GM04503 (cell line): ENCODE measurements around the gene C22orf39.
"Not testable (repeated sequence)": the region's sequence is repeated elsewhere in the genome, so short reads cannot be mapped to it uniquely, and the experiment has no call there.

ENCODE experiments used
- DNase-seq: peaks from one replicate; pipeline ENCODE4 v3.0.0-alpha.2; 2012; ENCODE audit warnings: low read depth

Gene C22orf39

DNA sequence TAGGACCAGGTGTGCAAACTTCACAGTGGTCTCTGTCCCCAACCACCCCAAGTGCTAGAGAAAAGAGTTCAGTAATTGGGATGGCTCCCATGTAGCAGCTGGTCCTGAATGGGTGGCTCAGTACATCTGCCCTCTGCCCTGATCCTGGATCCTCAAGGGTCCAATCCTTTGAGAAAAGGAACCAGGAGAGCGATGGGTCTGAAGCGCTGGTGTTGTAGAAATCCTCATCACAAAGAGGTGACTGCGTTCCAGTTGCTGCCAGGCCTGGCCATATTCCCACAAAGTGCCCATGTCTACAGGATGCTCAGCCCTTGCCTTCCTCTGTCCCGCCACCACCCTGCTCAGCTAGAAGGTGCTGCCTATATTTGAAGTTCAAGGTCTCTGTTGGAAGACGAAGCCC lies 6.2 kb upstream of the C22orf39 start:
- no peak for DNase-seq

DNA sequence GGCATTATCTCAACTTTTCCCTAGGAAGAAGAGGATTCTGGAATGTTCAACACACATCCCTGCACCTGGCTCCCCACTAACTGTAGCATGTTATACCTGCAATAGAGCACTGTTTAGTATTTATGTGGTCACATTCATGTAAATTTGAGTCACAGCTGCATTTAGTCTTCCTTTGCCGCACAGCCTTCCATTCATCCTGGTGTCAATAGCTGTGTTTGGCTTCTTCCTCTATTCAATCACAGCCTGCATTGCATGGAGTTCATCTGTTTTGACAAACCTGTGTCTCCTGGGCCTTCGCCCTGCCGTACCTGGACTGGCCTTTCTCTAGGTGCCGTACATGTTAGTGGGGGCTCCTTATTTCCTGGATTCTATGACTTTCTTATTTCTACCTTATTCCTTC lies 4.1 kb upstream of the C22orf39 start:
- no peak for DNase-seq

DNA sequence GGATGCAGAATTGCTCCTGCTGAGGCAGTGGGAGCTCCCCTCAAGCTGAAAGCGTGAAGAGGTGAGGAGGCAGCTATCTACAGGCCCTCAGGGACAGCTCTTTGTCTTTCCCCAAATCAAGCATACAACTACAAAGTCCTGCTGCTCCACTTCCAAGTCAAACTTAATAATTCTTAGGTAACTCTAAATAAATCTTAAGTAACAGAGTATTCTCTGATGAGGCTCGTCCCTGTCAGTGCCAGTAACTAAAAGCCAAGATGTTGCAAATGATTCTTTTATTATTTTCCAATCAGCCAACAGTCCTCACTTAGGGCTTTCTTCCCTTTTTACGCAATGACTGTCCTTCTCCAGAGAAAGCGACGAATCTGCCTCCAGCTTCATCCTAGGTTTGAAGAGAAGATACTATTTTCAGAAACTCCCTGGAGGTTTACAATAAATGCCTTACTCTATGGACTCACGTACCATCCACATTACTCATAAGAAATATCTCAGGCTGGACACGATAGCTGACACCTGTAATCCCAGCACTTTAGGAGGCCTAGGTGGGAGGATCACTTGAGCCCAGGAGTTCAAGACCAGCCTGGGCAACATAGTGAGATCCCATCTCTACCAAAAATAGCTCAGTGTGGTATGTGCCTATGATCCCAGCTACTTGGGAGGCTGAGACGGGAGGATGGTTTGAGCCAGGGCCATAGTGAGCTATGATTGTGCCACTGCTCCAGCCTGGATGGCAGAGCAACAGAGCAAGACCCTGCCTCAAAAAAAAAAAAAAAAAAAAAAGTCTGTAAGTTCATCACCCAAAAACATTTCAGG lies 3.1 kb upstream of the C22orf39 start:
- no peak for DNase-seq

DNA sequence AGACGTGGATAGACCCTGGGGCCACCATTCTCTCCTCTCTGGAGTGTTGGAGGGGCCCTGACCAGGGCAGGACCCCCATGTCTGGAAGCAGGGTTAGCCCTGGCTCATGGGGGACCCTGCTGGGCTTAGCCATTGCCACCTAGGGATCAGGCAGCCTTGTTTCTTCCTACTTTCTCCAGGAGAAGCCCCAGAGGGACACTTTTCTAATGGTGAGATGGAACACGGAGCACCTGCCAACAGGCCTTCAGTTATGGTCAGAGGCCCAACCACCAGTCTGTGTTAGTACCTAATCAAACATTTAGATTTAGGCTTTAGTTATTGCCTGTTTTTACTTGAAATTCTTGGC lies 1.9 kb upstream of the C22orf39 start:
- DNase-seq, result no peak

DNA sequence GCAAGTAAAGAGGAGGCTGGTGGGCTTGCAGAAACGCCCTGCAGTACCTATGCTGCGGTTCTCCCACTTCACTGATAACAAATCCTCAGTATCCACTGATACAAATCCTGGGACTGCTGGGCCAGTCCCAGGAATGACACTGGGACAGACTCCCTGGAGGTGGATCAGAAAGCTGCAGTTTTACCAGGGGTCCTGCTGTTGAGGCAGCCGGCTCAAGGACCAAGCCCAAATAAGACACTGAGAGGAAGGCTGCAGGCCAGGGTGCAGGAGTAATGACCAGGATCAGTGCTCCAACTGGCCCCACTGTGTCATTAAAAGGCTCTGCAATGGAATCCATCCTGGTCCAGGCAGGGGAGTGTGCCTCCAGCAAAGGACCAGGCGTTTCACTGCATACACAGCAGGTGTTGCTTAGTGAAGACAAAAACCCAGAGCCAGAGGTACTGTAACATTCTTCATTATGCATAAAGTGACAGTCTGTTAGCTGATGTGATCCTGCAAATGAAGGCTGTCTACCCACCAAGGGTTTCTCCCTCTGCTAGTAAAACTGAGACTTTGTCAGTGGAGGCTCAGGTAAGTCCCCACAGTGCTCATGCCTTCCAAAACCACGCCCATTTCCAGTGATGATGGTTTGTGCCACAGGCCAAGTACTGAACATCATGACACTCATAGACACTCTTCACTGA lies 1.4 kb upstream of the C22orf39 start:
- DNase-seq, result no peak

DNA sequence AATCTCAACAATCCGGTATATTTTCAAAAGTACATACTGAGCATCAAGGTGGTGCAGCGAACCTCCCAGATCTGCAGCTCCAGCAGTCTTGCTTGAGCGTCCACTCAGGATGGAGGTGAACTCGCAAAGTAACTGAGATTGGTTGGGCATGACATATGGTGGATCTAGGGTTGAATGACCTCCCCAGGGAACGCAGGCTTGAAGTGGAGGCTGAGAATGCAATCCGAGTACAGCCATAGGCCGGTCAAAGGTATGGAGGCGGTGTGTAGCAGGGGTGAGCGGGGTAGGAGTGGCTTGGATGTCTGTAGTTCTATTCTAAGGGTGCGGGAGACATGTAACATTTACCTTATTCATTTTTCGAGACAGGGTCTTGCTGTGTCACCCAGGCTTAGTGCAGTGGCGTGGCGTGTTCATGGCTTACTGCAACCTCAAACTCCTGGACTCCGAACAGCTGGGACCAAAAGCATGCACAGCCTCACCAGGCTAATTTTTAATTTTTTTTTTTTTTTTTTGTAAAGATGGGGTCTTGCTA lies 631 bp upstream of the C22orf39 start:
- DNase-seq, result no peak

DNA sequence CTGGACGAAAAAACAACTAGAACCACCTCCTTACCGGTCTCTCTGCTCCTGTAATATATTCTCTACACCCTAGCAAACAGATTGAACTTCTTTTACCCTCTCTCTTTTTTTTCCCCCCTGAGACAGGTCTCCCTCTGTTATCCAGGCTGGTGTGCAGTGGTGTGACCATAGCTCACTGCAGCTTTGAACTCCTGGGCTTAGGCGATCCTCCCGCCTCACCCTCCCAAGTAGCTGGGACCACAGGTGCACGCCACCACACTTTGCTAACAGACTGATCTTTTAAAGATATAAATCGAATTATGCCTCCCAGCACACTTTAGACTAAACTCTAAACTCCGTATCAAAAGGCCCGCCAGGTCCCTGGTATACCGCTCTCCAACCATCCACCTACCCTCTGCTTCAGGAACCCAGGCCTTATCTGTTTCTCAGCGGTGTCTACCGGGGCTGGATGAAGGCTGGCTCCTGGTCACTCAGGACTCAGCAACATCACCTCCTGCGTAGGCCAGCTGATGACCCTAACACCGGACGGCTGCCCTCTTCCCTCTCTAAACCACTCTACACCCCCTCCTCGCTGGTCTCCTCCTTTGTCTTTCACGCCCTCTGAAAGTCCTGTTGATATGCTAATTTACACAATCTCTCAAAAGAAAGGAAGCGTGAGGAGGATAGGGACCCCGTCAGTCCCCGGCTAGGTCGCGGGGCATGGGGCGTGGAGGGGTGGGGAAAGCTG lies 745 bp downstream of the C22orf39 start:
- no peak for DNase-seq

DNA sequence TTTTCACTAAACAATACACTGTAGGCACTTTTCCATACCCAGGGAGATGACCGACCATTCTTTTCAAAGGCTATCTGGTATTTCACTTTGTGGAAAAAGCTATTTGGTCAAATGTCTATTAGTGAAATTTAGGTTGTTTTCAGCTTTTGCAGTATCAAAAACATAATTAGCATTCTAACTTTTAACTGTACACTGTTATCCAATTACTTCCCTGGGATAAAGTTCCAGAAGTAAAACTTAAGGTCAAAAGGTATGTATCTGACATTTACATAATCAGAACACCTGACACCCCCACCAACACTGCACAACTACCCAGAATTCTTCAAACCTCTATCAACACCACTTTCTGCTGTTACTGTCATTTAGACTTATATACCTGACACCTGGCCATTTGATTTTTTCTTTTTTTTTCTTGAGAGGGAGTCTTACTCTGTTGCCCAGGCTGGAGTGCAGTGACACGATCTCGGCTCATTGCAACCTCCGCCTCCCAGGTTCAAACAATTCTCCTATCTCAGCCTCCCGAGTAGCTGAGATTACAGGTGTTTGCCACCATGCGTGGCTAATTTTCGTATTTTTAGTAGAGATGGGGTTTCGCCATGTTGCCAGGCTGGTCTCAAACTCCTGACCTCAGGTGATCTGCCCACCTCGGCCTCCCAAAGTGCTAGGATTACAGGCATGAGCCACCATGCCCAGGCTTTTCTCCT lies 2.1 kb downstream of the C22orf39 start:
- DNase-seq, result not testable (repeated sequence)

DNA sequence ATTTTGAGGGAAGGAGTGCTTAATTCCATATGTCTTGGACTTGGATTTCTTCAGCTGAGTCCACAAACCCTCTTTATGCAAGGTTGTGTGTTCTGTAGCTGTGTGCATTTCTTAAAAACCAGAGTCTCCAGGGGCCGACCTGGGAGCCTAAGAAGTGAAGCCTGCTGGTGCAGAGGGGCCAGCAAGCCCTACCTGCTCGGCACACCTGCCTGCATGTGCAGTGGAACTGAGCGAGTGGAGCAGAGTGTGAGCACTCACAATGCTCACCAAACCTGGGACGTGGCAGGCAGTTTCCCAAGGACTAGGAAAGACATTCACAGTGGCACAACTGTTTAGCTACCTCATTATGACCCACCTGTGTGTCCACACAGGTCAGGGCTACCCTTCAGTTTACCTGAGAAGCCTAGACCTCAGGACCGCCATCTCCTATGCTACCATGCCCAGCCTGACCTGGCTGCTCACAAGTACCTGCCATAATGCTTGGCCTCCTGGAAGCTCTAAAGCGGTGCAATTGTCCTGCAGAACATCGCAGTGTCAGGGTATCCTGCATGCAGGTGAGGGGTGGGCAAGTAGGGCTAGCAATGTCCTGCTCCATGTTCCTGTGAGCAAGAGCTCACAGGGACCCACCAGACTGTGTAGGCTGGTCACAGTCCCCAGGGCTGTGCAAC lies 3.8 kb downstream of the C22orf39 start:
- no peak for DNase-seq

DNA sequence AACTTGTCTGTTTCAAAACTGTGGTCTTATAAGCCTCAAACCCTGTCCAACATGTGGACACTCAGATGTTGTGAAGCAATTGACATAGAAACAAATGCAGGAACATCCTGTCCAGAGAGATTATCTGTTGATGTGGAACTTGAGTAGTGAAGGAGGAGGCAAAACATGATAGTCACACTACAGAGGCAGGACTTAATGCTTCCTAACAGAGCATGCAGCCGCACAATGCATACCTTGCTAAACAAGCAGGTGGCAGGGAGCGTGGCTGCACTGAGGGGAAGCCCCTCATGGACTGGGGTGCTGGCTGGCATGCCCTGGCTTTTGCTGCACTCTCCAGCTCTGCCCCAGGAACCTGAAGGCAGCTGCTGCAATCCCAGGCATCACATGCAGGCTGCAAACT lies 5.3 kb downstream of the C22orf39 start:
- no peak for DNase-seq

DNA sequence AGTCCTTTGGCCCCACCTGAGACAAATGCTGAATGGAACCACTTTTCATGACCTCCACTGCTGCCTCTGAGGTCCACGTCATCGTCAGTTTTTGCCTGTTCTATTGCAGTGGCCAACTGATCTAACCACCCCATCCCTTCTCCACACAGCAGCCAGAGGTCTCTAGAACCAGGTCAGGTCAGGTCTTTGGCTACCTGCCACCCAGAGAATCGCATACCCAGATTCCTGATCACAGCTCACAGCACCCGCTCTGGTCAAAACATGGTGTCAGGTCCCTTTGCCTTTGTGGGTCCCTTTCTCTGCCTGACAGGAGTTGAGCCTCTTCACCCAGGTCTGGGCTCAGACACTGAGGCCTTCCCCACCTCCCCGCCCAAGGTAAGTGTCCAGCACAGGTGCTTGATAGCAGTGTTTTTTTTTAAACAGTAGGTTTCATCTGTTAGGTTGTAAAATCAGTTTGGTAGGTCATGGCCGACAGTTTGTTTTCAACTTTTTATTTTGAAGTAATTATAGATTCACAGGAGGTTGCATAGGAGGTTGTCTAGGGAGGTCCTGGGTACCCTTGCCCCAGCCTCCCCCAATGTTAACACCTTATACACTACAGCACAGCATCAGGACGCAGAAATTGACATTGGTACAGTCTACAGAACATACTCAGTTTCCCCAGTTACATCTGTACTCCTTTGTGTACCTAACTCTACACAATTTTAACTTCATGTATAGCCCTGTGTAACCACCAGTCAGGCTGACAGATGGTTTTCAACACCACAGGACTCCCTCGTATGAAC lies 6.9 kb downstream of the C22orf39 start:
- DNase-seq, result no peak

DNA sequence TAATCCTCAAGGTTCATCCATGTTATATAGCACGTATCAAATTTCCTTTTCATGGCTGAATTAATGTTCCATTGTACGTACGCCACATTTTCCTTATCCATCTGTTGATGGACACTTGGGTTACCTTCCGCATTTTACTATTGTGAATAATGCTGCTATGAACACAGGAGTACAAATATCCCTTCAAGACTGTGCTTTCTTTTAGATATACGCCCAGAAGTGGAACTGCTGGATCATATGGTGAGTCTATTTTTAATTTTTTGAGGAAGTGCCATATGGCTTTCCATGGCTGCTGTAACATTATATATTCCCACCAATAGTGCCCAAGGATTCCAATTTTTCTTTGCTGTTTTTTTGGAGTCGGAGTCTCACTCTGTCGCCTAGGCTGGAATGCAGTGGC lies 9.2 kb downstream of the C22orf39 start:
- DNase-seq, result no peak

DNA sequence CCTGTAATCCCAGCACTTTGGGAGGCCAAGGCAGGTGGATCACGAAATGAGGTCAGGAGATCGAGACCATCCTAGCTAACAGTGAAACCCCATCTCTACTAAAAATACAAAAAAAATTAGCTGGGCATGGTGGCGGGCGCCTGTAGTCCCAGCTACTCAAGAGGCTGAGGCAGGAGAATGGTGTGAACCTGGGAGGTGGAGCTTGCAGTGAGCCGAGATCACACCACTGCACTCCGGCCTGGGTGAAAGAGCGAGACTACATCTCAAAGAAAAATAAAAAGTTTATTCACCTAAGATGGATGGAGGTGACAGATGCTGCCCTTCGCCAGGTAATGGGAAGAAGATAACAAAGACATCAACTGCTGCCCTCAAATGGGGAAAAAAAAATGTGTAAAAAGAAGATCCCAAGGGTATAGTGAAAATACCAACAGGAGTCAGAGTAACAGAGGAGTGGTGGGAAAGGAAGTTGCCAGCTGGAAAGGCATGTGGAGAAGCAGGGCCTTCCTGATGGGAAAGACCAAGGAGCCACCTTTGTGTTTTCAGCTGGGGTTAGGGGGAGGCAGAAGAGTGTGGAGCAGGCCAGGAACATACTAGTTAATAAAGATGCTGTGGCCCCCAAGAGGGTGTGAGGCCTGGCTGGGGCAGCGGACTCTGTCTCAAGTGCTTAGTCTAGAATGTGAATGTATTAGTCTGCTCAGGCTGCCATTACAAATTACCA lies 10.9 kb downstream of the C22orf39 start:
- not testable (repeated sequence) for DNase-seq

DNA sequence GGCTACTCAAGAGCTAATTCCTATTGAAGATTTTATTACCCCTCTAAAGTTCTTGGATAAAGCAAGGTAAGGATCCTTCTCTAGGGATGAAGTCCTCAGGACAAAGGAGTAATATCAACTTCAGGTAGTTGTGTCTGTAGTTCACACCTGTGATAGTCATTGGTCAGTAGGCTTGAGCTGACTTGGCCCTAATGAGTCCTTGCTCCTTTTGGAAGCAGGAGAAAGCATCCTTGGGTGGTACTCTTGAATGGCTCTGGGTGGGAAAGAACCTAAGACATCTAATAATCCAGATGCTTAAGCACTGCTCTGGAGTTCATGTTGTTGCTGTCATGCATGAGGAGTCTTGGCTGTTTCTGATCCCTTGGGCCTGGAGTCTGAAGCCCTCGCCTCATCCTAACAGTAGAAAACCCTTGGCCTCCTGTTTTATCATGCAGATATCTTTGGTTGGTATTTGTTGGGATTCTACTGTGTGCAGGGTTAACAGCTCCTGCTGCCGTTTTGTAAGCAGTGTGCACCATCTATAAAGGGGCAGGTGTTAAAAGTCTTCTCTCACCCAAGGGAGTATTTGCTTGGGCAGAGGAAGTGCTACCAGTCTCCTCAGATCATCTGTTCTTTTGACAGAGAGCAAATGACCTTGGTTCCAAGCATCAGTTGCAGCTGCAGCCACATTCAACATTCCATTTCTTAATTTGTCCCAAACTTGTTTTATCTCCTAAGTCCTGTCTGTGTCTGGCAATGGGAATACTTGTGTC lies 12.5 kb downstream of the C22orf39 start:
- no peak for DNase-seq

DNA sequence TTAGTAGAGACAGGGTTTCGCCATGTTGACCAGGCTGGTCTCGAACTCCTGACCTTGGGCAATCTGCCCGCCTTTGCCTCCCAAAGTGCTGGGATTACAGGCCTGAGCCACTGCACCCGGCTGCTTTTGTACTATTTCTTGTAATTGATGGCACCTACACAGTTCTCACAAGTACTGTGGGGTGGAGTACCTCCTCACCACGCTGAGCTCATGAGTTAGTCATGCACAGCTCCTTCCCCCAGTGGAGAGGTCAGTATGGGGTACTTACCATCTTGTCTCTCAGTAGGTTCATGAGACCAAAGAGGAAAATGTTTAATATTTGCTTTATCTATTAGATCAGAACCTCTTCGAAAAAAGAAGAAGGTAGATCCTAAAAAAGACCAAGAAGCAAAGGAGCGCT lies 13.1 kb downstream of the C22orf39 start:
- no peak for DNase-seq

DNA sequence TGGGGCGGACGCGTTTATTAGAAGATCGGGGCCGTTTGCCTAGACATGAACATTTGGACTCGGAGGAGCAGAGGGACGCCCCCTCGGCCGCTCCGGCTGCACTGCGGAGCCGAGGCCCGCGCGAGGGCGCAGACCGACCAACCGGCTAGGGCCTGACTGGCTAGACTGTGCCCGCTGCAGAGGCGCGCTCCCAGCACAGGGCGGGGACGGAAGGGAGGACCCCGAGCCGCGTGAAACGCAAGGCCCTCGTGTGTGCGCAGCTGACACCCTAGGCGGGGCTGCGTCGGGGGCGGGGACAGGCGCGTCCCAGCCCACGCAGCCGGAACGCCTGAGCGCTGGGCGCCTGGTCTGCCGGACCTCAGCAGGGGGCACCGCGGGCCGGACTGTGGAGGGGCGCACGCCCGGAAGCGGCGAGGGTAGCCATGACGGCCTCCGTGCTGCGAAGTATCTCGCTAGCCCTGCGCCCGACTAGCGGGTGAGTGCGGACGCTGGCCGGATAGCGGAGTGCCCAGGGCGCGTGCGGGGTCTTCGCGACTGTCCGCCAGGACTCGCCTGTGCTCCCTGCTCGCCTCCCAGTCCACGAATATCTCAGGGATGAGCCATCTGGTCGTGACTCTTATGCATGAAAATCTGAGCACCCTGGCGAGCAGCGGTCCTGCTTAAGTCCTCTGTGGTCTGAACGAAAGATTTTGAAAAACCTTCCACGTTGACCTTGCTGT lies 15.2 kb downstream of the C22orf39 start, which contains the start of gene MRPL40:
Gene MRPL40, plus strand, starts transcription at position 413 of the 719 bp plus-strand sequence. Its CDS starts 10 bp downstream, at position 423.
- DNase-seq, result peak; percentile 60

DNA sequence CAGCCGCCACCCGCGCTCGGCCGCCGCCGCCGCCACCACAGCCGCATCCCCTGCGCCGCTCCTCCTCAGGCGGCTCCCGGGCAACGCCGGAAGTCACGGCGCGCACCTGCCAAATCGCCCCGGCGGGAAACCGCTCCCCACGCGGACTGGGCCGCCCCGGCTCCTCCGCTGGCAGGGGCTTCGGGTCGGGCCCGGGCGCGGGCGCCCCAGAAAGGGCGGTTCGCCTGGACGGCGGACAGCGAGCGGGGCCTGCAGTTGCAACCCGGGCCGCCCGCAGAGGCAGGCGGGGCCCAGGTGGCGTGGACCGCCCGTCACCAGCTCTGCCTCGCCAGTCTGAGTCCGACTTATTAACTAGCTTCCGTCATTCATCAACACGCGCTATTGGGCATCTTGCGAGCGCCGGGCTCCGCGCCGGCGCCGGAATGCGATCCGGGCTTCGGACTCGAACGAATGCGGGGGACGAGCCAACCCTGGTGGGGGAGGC lies 15.8 kb downstream of the C22orf39 start, which contains the start of gene HIRA:
Gene HIRA, minus strand, starts transcription at position 85 of the 484 bp plus-strand sequence. CDS start 257 bp downstream, outside the sequence.
- DNase-seq, result no peak

DNA sequence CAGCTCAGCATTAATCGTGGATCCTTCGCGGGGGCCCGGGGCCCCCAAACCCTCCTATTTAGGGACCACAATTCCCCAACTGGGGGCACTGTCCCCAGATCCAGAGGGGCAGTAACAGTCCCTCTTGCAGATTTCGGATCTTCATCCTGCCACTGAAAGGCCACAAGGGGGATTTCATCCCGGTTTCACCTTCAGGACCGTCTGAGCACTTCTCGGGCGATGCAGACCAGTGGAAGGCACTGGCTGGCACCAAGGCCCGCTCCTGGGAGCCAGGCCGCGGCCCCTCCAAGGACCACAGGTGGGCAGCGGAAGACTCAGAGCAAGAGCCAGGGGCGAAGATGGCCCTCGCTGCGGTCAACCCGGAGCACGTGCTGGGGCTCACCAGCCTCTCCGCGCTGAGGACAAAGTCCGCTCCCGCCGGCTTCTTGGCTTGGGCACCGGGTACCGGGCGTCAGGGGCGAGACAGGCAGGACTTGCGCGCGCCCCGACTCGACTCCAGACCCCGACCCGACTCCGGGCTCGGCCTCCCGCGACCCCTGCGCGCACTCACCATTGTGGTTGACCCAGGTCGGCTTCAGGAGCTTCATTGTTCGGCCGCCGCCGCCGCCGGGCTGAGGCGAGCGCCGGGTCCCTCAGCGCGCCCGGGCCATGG lies 16.5 kb downstream of the C22orf39 start:
- DNase-seq, result no peak
